GM19463 (cell line): Measurements from ENCODE around the gene IRAK1.
A peak's percentile ranks its signal among the peaks of the same experiment; 100 is the strongest.

Experiments
- ATAC-seq: cut with Tn5 transposase; IDR thresholded peaks from one replicate; pipeline ENCODE4 v1.9.1; 2021; ENCODE audit warnings: mild to moderate bottlenecking, moderate library complexity; ENCODE audit not compliant: unreplicated experiment

The IRAK1 gene

DNA sequence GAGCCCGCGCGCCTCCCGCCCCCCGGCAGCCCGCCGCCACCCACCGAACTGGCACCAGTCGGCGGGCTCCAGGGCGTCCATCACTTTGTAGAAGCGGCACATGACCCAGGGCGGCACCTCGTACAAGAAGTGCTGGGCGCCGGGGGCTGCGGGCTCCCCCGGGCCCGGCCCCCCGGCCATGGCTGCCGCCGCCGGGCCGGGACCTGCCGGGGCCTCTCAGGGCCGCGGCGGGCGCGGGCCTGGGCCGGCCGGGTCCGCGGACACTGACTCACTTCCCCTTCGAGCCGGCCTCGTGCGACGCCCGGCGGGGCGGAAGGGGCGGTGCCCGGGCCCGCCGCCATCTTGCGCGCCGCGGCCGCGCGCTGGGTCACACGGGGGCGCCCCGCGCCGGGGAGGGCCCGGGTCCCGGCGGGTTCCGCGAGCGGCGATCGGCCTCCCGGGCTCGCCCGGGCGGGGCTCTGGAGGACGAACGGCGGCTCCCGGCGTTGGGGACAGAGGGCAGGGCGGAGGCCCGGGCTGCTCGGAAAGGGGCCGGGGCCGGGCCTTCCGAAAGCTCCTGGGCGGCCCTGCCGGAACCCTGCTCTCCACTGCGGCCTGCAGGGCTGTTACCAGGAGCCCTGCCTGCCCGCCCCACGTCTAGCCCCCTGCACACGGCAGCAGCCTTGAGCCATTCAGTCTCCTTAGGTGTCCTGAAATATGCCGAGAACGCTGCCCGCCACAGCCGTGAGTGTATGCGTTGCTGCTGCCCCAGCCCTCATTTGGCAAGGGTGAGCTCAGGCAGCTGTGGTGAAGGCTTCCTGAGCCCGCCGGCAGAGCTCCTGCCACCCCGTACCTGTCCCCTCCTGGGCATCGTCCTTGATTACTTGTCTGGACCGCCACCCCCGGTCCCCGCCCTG lies at the start of gene IRAK1:
Gene IRAK1 (minus strand): TSS at position 270 of the 896 bp plus-strand sequence. CDS start 90 bp downstream, at position 180.
- ATAC-seq: peak; percentile 63

- ATAC-seq: no peak
Observed at GRCh38 chrX:154068560-154068959, 48.9 kb upstream of the IRAK1 start.

DNA sequence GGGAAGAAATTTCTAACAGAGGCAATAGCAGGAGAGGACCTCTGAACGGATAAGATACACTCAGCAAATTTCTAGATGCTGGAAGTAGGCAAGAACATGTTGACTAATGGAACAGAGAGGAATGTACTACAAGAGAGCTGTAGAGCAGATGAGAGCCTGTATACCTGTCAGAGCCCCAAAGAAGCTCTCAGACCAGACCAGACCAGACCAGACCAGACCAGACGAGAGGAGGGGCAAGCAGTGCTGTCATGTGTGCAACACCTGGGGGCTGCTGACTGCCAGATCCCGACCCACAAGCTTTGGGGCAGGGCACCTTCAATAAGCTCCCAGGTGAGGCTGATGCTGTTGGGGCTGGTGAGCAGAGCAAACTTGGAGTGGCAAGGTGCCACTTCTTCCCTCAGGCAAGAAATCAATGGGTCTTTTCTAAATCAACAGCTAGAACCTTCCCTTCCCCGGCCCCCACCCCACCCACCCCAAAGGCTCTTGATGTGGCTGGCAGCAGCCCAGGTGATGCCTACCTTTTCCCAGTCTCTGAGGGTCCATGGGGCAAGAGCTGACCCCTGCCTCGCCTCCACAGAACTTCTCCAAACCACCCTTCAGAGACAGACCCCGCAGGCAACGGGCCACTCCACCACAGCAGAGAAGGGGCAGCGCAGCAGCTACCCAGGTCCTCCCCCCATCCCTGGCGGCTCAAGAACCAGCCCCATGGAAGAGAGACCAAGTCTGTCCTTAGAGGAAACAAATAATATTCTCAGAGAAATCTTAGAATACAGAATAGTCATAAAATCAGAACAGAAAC lies 45.1 kb upstream of the IRAK1 start:
- no peak for ATAC-seq

- no peak for ATAC-seq
Observed at GRCh38 chrX:154063234-154063633, 43.5 kb upstream of the IRAK1 start.

GRCh38 chrX:154061801-154062200 lies 42.1 kb upstream of the IRAK1 start:
- ATAC-seq: no peak

DNA sequence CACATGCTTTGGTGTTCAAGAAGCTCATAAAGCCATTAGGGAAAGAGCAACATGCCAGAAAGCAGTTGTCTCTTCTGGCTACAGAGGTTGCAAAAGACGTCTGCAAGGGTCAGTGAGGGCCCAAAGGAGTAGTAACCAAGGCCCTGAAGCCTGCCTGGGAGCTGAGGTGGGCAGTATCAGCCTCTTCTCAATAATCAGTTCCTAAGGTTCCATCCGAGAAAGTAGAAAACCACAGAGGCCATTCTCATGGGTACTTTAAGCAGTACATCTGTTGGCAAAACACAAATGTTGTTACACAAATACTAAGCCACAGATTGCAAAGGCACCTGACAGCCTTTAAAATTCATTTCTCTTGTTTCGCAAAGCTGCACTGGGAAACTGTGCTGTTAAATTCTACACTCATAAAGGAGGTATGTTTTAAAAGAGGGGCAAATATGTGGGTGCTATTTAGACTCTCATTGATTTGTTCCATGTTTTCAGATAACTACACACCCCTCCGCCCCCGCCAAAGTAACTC lies 40.1 kb upstream of the IRAK1 start:
- no peak for ATAC-seq

DNA sequence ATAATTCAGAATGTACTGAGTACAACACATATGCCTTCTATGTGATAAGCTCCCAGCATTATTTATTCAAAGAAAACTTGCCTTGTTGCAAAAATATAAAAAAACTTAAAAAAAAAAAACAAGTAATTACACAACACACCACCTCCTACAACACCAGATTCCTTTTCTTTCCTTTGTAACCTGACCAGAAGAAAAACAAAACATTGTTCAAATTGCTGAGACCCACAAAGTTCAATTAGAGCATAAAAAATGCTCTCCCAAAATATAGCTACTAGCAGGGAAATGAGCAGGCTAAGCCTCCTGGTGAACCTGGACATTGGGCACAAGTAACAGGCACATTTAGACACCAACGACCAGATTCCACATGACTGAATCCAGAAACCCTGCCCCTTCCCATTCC lies 39.5 kb upstream of the IRAK1 start:
- ATAC-seq: no peak

GRCh38 chrX:154058214-154058997 lies 38.7 kb upstream of the IRAK1 start:
- no peak for ATAC-seq

- ATAC-seq: no peak
Observed at GRCh38 chrX:154057791-154058190, 38.1 kb upstream of the IRAK1 start.

GRCh38 chrX:154056770-154057241 lies 37.1 kb upstream of the IRAK1 start:
- ATAC-seq: no peak

DNA sequence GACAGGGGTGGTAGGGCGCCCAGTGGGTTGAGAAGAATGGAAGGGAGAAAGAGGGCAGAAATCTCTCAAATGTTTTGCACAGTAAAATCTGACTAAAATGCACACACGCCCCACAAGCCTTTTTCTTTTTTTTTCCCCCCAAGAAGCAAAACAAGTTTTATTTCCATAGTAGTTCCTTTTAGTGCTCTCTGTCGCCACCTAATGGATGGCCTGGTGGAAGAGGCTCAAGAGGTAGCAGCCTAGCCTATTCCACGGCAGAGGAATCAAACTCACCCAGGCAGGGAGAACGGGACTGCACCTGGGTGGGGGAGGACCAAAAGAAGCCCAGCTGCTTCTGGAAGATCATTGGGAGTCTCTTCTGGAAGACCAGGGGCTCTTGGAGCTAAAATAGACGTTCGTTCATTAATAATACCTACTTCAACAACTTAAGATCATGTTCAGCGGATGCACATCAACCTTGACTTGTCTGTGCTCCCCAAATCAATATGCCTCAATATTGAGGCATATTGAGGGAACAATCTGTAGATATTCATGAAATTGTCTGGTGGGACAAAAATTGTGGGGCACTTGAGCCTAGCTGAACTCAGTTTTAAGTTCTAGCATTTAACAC lies 31.6 kb upstream of the IRAK1 start:
- no peak for ATAC-seq

DNA sequence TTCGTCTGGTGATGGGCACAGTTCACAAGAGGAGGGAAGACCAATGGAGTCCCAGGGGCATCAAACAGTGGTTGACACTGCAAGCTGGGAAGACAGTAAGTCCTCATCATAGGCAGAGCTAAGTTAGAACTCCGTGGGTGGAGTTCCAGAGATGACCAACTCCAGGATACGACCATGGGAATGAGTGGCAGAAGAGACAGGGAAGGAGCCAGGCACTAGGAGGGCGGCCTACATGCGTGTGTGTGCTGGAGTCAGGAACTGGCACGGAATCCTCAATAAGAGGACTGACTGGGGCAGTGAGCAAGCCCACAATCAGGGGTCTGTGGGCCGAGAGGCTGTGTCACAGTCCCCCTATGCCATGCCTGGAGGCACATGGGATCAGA lies 30.4 kb upstream of the IRAK1 start:
- no peak for ATAC-seq

DNA sequence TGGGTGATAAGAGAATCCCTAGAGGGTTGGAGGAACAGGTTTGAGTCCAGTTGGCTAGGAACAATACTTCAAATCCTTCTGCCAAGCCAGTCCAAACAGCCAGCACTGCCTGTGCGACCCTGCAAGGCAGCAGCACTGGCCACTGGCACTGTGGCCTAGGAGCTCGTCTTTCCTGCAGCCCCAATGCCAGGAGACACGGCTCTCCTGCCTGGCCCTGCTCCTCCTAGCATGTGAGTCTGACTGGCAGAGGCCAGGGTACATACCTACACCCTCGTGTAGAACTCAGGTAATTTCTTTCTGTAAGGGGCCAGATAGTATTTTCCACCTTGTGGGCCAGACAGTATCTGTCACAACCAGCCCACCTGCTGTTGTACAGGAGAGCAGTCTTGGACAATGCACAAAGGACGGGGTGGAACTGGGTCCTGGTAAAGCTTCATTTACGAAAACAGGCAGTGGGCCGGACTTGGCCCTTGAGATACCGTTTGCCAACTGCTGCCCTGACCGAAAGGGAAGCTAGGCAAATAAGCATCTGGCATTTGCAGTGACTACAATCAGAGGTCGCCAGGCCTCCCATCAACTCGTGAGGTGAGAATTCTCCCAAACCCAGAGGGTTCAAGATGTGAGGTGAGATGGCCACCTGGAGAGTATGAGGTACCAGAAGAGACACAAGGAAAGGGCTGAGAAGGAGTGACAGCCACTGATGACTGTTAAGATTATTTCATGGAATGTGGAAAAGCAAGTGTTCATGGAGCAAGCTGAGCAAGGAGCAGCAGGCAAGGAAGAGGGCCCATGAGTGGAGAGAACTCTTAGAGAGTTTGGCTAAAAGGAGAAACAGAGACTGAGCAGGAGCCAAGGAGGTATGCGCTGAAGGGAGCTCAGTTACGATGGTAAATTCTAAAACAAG lies 29.8 kb upstream of the IRAK1 start:
- ATAC-seq: no peak

DNA sequence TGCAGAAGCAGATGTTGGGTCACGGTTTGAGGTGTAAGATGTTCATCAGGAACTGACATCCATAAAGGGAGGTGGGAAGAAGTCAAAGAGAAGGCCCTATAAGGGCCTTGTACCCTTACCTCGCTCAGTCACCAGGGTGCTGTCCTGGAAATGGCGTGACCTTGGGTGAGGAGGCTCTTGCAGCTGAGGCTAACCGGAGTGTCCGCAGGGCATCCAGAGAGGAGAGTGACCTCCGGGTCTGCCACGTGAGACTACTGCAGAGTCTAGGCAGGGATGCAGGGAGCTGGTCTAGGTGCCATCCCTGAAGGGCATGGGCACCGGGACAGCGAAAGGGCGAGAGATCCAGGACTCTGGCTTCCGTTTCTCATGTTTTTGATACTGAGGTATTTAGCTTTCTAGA lies 28.7 kb upstream of the IRAK1 start:
- ATAC-seq: no peak

DNA sequence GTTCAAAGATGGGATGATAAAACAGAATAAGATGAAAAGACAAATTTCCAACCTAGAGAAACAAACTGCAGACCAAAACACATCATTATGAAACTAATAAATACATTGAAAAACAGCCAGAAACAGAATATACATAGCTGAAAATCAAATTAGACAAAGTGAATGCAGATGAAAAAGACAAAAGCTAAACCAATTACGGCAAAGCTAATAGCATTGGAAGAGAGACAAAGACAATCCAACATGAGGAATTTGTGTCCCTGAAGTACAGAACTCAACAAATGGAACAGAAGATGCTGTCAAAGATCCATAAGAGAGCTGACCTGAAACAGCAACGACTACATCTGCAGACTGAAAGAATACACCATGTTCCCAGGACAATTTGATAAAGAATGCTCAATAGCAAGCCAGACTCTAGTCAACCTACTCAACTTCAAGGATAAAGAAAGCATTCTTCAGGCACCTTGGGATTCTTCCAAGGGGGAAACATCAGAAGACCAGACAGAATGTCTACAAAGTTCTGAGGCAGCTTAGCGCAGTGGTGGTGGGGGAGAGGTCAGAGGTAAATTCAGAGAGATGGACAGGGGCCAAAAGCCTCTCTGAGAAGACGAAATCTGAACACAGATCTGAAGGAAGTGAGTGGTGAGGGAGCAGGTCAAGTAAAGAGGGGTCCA lies 27.4 kb upstream of the IRAK1 start:
- ATAC-seq: no peak

DNA sequence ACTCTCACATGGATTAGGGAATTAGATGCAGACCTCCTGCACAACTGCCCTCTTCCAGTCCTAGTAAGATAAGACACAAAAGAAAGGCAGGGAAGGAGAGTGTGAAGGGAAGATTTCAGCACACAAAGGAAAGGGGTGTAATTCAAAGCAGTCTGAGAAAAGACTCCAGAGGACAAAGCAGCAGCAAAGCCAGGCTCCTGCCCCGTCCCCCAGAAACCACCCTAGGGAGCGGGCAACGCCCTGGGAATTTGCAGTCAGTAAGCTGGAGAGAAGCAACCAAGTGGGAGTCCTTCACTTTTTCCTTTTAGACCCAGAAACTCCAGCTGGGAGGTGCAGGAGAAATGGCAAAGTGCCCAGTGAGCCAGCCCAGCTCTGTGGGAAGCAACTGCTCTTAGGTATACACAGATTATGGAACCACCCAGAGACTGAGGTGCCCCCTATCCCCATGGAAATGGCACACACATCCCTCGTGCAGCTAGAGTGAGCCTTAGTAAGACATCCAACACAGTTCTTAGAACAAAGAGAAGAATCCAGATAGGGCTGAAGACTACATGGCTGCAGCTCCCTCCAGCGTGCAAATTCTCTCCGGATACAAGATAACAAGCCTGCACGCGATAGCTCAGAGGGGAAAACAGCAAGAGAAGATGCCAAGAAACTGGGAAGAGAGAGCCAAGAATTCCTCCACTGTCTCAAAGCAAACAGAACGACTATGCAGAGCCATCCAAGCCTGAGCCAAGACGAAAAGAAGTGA lies 26.5 kb upstream of the IRAK1 start:
- ATAC-seq: no peak

GRCh38 chrX:154044091-154044490 lies 24.4 kb upstream of the IRAK1 start:
- no peak for ATAC-seq
